Mucosa of descending colon (tissue), 3 donors: ENCODE measurements around the gene RAVER1. TPM values are rescaled to one million over a fixed set of nuclear protein-coding genes. Genes with fewer than 3 reads are reported as not detected.

Source experiments
- ATAC-seq: fragments of 200-7000 bp; cut with Tn5 transposase; one replicate; pipeline ENCODE4 v1.9.1; 2020; ENCODE audit warnings: mild to moderate bottlenecking, moderate library complexity
- DNase-seq, 3 donors: peaks; one replicate each; pipeline ENCODE4 v3.0.0-alpha.2; 2020
- H3K36me3 ChIP-seq: fragments of 200-600 bp; one replicate; pipeline ENCODE4 v1.8.0; 2021; ENCODE audit warnings: low read depth, mild to moderate bottlenecking
- H3K4me1 ChIP-seq: fragments of 200-600 bp; one replicate; pipeline ENCODE4 v1.8.0; 2021; ENCODE audit warnings: low read depth, mild to moderate bottlenecking
- H3K4me3 ChIP-seq: fragments of 200-600 bp; one replicate; pipeline ENCODE4 v1.8.0; 2021; ENCODE audit warnings: mild to moderate bottlenecking
- H3K9me3 ChIP-seq: fragments of 200-600 bp; one replicate; pipeline ENCODE4 v1.8.0; 2021; ENCODE audit warnings: mild to moderate bottlenecking
- CTCF ChIP-seq: fragments of 200-600 bp; IDR thresholded peaks from one replicate; pipeline ENCODE4 v1.8.0; 2022; ENCODE audit warnings: antibody characterized with exemption, mild to moderate bottlenecking
- intact Hi-C, 2 donors: fragments of 100-400 bp; cut with DNase I in 1 of 2; cut with micrococcal nuclease in 1 of 2; formaldehyde crosslinking; loops; one replicate each; pipeline versions ENCODE4 v1.11.0 to v1.11.1; 2022; cut with DNase I, micrococcal nuclease
- total RNA-seq, 3 donors: library from RNA; stranded (reverse); fragmentation: NEBNext Ultra II Directional in 2 of 3; extraction: Animal tissue kit (Norgen Biotek cat#: 25700) in 2 of 3; gene quantifications; one replicate each; pipeline versions ENCODE4 v1.2.1 to v1.2.4, GENCODE V29; 2021 to 2023
- donor health status: DM: no; HTN: no; CAD: no; lungs with moderate emphysema.
- donor health status: DM: no; HTN: no; CAD: no.
- donor health status: DM: no; HTN: yes; CAD: no.

RAVER1 gene
- total RNA-seq, 3 donors from 2014 or later: 42.4 to 58.1 (median 49.6) TPM

GRCh38 chr19:10325732-10326131 is 7.6 kb downstream of the RAVER1 start:
- Histone ChIP-seq H3K9me3 (no peaks in the 10 kb centered on the region), H3K36me3 (peaks cover 17% of the 10 kb centered on the region), H3K4me3 (no peak overlapping the region), H3K4me1 (peaks cover 25% of the 10 kb centered on the region)
- ATAC-seq (no peak), DNase-seq (no peak)
- intact Hi-C loops: no loop called here
- no peak for TF ChIP-seq CTCF

- TF ChIP-seq CTCF: no peak
- Histone ChIP-seq H3K9me3 (no peaks in the 10 kb centered on the region), H3K4me3 (no peak overlapping the region), H3K4me1 (peaks cover 25% of the 10 kb centered on the region), H3K36me3 (peaks cover 13% of the 10 kb centered on the region)
- intact Hi-C loops: no loop called here
- ATAC-seq (peak; percentile 91), DNase-seq (peak; percentile 84 to 90 (median 87))
These were observed 11.2 kb downstream of the RAVER1 start for GRCh38 chr19:10321874-10322835.

- Histone ChIP-seq H3K4me3 (no peak overlapping the region), H3K4me1 (peaks cover 25% of the 10 kb centered on the region), H3K9me3 (no peaks in the 10 kb centered on the region), H3K36me3 (peaks cover 13% of the 10 kb centered on the region)
- DNase-seq: peak; percentile 84 to 89 (median 85)
- intact Hi-C loops: no loop called here
- ATAC-seq: peak; percentile 92
- no peak for TF ChIP-seq CTCF
These were observed 11.9 kb downstream of the RAVER1 start for GRCh38 chr19:10321417-10321797.

GRCh38 chr19:10320602-10321416 is 12.5 kb downstream of the RAVER1 start:
- no peaks in the 10 kb centered on the region for H3K9me3 ChIP-seq
- peak in 1 of 3 donors; percentile 41 for DNase-seq
- ATAC-seq: no peak
- TF ChIP-seq CTCF: no peak
- peaks cover 13% of the 10 kb centered on the region for H3K36me3 ChIP-seq
- peaks cover 30% of the 10 kb centered on the region for H3K4me1 ChIP-seq
- no peak overlapping the region for H3K4me3 ChIP-seq
- intact Hi-C loops: no loop called here

GRCh38 chr19:10318807-10319682 is 14.3 kb downstream of the RAVER1 start:
- no peak for TF ChIP-seq CTCF

More at GRCh38 chr19:10318807-10319682, 14.3 kb downstream of the RAVER1 start:
- peaks cover 34% of the 10 kb centered on the region for H3K4me1 ChIP-seq
- intact Hi-C loops: no loop called here
- DNase-seq (no peak), ATAC-seq (no peak)
- H3K4me3 ChIP-seq: no peak overlapping the region
- H3K36me3 ChIP-seq: peaks cover 8% of the 10 kb centered on the region
- H3K9me3 ChIP-seq: no peaks in the 10 kb centered on the region
